B cell (primary cell): ENCODE measurements around the gene GABRQ. TPM values are rescaled to one million over a fixed set of nuclear protein-coding genes. Genes with fewer than 3 reads are reported as not detected.
"Not testable (repeated sequence)": the region's sequence is repeated elsewhere in the genome, so short reads cannot be mapped to it uniquely, and the experiment has no call there.

ENCODE experiments used
- ATAC-seq: fragments of 200-7000 bp; cut with Tn5 transposase; one replicate; pipeline ENCODE4 v1.10.0; 2021; ENCODE audit warnings: low read depth, mild to moderate bottlenecking, moderate number of reproducible peaks, moderate library complexity
- CTCF ChIA-PET: fragments of 350-600 bp; sonication (Branson Sonifier 250); formaldehyde crosslinking; loops from one replicate; lab custom pipeline; 2021; ENCODE audit warnings: antibody characterized with exemption, inconsistent platforms; lab: Charles Lee
- POLR2A ChIA-PET: fragments of 350-600 bp; sonication (Branson Sonifier 250); formaldehyde crosslinking; loops from one replicate; lab custom pipeline; 2021; ENCODE audit warnings: antibody characterized with exemption; lab: Charles Lee
- DNase-seq: peaks from one replicate; pipeline ENCODE4 v3.0.0; 2013
- H2AFZ ChIP-seq: 2 replicates; pipeline ENCODE4 v1.6.1; 2012; ENCODE audit warnings: mild to moderate bottlenecking, low read depth, low read length; ENCODE audit not compliant: insufficient read depth, poor library complexity, severe bottlenecking
- H3K27ac ChIP-seq, 2 donors: 1 replicate in 1 of 2; 2 replicates in 1 of 2; pipeline ENCODE4 v1.5.1; 2012 to 2013; ENCODE audit warnings: low read length in 2 of 2, mild to moderate bottlenecking in 2 of 2, moderate library complexity in 1 of 2
- H3K27me3 ChIP-seq, 4 experiments: fragments of 200-600 bp in 1 of 4; sonication (generic) in 1 of 4; replicated peaks in 1 of 4; 1 replicate in 2 of 4; 2 replicates in 2 of 4; pipeline versions ENCODE4 v1.6.1 to v1.7.0; 2013 to 2016; ENCODE audit warnings: low read length in 3 of 4, mild to moderate bottlenecking in 2 of 4, mixed read lengths in 1 of 4, moderate library complexity in 1 of 4; ENCODE audit not compliant: insufficient read depth in 4 of 4, control insufficient read depth in 3 of 4; ENCODE audit errors: control extremely low read depth in 1 of 4
- H3K36me3 ChIP-seq, 2 experiments: replicated peaks in 1 of 2; 1 replicate in 1 of 2; 2 replicates in 1 of 2; pipeline versions ENCODE4 v1.6.1 to v1.7.1; 2013; ENCODE audit warnings: low read length in 1 of 2; ENCODE audit not compliant: insufficient read depth in 2 of 2, control insufficient read depth in 1 of 2; ENCODE audit errors: control extremely low read depth in 1 of 2, extremely low read depth in 1 of 2
- H3K4me1 ChIP-seq, 2 donors: fragments of 200-600 bp in 1 of 2; sonication (generic) in 1 of 2; 1 replicate in 1 of 2; 2 replicates in 1 of 2; pipeline versions ENCODE4 v1.5.1 to v1.6.1; 2013 to 2017; ENCODE audit warnings: low read length in 2 of 2; ENCODE audit not compliant: control insufficient read depth in 2 of 2, insufficient read depth in 2 of 2
- H3K4me2 ChIP-seq: replicated peaks from 2 replicates; pipeline ENCODE3; 2012; ENCODE audit warnings: mild to moderate bottlenecking, low read depth, low read length; ENCODE audit not compliant: poor library complexity, severe bottlenecking
- H3K4me3 ChIP-seq, 5 experiments: fragments of 200-600 bp in 1 of 5; sonication (generic) in 1 of 5; 1 replicate in 3 of 5; 2 replicates in 2 of 5; pipeline versions ENCODE4 v1.5.1 to v1.7.0; 2011 to 2016; ENCODE audit warnings: low read length in 4 of 5, mild to moderate bottlenecking in 4 of 5, low read depth in 2 of 5, control low read depth in 1 of 5, moderate library complexity in 1 of 5; ENCODE audit not compliant: insufficient read depth in 1 of 5; ENCODE audit errors: control extremely low read depth in 1 of 5, extremely low read depth in 1 of 5
- H3K79me2 ChIP-seq: fragments of 200-600 bp; sonication (generic); one replicate; pipeline ENCODE4 v1.6.0; 2016; ENCODE audit warnings: low read length; ENCODE audit not compliant: control insufficient read depth, insufficient read depth
- H3K9ac ChIP-seq: fragments of 200-600 bp; sonication (generic); 2 replicates; pipeline ENCODE4 v1.6.1; 2017; ENCODE audit warnings: mild to moderate bottlenecking, low read length, moderate library complexity
- H3K9me3 ChIP-seq, 3 donors: one replicate each; pipeline versions ENCODE4 v1.6.1 to v1.7.1; 2013; ENCODE audit warnings: low read length in 2 of 3; ENCODE audit not compliant: control insufficient read depth in 2 of 3, insufficient read depth in 1 of 3; ENCODE audit errors: control extremely low read depth in 1 of 3
- H4K20me1 ChIP-seq: 2 replicates; pipeline ENCODE4 v1.6.0; 2012; ENCODE audit warnings: mild to moderate bottlenecking, low read length; ENCODE audit not compliant: insufficient read depth, control insufficient read depth, poor library complexity, severe bottlenecking
- H3K27ac Mint-ChIP-seq: one replicate; pipeline ENCODE4 v1.8.0; 2021; ENCODE audit warnings: mixed read lengths
- H3K27me3 Mint-ChIP-seq: one replicate; pipeline ENCODE4 v1.8.0; 2021; ENCODE audit warnings: mixed read lengths
- H3K4me1 Mint-ChIP-seq: one replicate; pipeline ENCODE4 v1.8.0; 2021; ENCODE audit warnings: mixed read lengths
- H3K4me3 Mint-ChIP-seq: one replicate; pipeline ENCODE4 v1.8.0; 2021; ENCODE audit warnings: mixed read lengths
- H3K9me3 Mint-ChIP-seq: one replicate; pipeline ENCODE4 v1.8.0; 2022; ENCODE audit warnings: mixed read lengths; ENCODE audit not compliant: insufficient read depth
- CTCF ChIP-seq: fragments of 200-600 bp; IDR thresholded peaks from one replicate; pipeline ENCODE4 v1.8.0; 2022; ENCODE audit warnings: antibody characterized with exemption, mild to moderate bottlenecking
- EZH2 ChIP-seq: IDR thresholded peaks from 2 replicates; pipeline ENCODE4 v1.6.1; 2012; ENCODE audit warnings: borderline replicate concordance, low read depth, mild to moderate bottlenecking, moderate library complexity, low read length; ENCODE audit not compliant: insufficient read depth, poor library complexity, severe bottlenecking
- WGBS: methylation state at CpG from one replicate; pipeline ENCODE4 v1.1.5; 2013; ENCODE audit warnings: missing lambda C conversion rate; ENCODE audit not compliant: insufficient coverage; 5-methylcytosine and 5-hydroxymethylcytosine counted together
- intact Hi-C: fragments of 100-400 bp; cut with micrococcal nuclease; formaldehyde crosslinking; loops from one replicate; pipeline ENCODE4 v1.10.0; 2022
- polyA plus RNA-seq: library from polyadenylated mRNA; depleted of rRNA; stranded (reverse); fragments of >200 nt; gene quantifications from 2 replicates; pipeline ENCODE4 v1.2.3, GENCODE V29; 2012
- total RNA-seq, 2 donors: library from RNA; stranded (reverse); fragments of 120-200 nt in 1 of 2; gene quantifications; 1 replicate in 1 of 2; 2 replicates in 1 of 2; pipeline versions ENCODE4 v1.2.3 to v1.2.4, GENCODE V29; 2013 to 2022

The GABRQ gene
- total and polyA plus RNA-seq, 2 donors (not counting 1 experiment from before 2014, with no cell fraction given) = not detected

GRCh38 chrX:152674135-152674534 lies 36.4 kb downstream of the GABRQ start:
- intact Hi-C loops = no loop called here
- Histone ChIP-seq H4K20me1 (no peaks in the 10 kb centered on the region), H3K36me3 (no peaks in the 10 kb centered on the region), H3K4me3 (no peak overlapping the region), H3K4me1 (no peaks in the 10 kb centered on the region), H3K9ac (no peak overlapping the region), H3K27me3 (no peaks in the 10 kb centered on the region), H3K9me3 (no peaks in the 10 kb centered on the region), H3K27ac (no peak overlapping the region), H2AFZ (no peak overlapping the region), H3K4me2 (no peak overlapping the region), H3K79me2 (no peaks in the 10 kb centered on the region)
- DNase-seq (no peak), ATAC-seq (no peak)
- no peaks in the 10 kb centered on the region for H3K4me1 Mint-ChIP-seq
- TF ChIP-seq CTCF (no peak), EZH2 (no peak)
- CTCF ChIA-PET = no interaction called here
- no peak overlapping the region for H3K4me3 Mint-ChIP-seq
- WGBS = no CpG with 5 or more reads among the region's 2 CpGs
- no peaks in the 10 kb centered on the region for H3K9me3 Mint-ChIP-seq
- POLR2A ChIA-PET = no interaction called here
- H3K27ac Mint-ChIP-seq = no peak overlapping the region
- H3K27me3 Mint-ChIP-seq = no peaks in the 10 kb centered on the region

DNA sequence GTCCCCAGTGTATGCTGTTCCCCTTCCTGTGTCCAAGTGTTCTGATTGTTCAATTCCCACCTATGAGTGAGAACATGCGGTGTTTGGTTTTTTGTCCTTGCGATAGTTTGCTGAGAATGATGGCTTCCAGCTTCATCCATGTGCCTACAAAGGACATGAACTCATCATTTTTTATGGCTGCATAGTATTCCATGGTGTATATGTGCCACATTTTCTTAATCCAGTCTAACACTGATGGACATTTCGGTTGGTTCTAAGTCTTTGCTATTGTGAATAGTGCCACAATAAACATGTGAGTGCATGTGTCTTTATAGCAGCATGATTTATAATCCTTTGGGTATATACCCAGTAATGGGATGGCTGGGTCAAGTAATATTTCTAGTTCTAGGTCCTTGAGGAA lies 37.0 kb downstream of the GABRQ start:
- H3K27me3 ChIP-seq, H3K4me3 Mint-ChIP-seq, H3K79me2 ChIP-seq, H2AFZ ChIP-seq, H3K27me3 Mint-ChIP-seq, H3K9me3 Mint-ChIP-seq, POLR2A ChIA-PET, H3K36me3 ChIP-seq, CTCF ChIA-PET, H3K9ac ChIP-seq, H3K27ac ChIP-seq, H3K4me2 ChIP-seq, ATAC-seq, H3K4me1 Mint-ChIP-seq, H3K9me3 ChIP-seq, H3K4me1 ChIP-seq, DNase-seq, intact Hi-C loops, H3K4me3 ChIP-seq, H3K27ac Mint-ChIP-seq, H4K20me1 ChIP-seq: not testable (repeated sequence)
- no CpG with 5 or more reads among the region's 3 CpGs for WGBS

DNA sequence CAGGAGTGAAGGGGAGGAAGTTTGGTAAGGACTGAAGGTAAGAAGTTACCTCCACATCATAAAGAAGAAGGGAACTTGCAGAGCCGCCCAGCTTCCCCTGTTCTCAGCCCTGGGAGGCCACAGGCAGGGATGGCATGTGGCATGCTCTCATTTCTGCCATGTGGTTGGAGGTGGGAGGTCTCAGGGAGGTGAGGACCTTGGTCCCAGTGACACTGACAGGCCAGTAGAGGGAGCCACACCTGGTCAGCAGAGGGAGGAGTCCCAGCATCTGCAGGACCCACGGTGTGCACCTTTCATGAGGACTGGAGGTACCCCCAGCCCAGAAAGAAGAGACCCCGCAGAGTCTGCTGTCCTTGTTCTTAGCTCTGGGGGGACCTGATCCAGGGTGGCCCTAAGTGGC lies 43.3 kb downstream of the GABRQ start:
- POLR2A ChIA-PET, CTCF ChIA-PET, ATAC-seq, H3K4me1 Mint-ChIP-seq, H3K9ac ChIP-seq, intact Hi-C loops, H3K27me3 ChIP-seq, H3K4me1 ChIP-seq, H3K9me3 ChIP-seq, H3K9me3 Mint-ChIP-seq, DNase-seq, H3K4me3 ChIP-seq, H2AFZ ChIP-seq, H3K79me2 ChIP-seq, H3K27me3 Mint-ChIP-seq, H3K27ac ChIP-seq, H3K4me3 Mint-ChIP-seq, H4K20me1 ChIP-seq, H3K4me2 ChIP-seq, H3K36me3 ChIP-seq, H3K27ac Mint-ChIP-seq: not testable (repeated sequence)
- WGBS = no CpG with 5 or more reads among the region's 3 CpGs
